HEK293T (cell line): ENCODE results near the gene ZNF609.

Experiments used
- ARNT ChIP-seq: fragments of 450-650 bp; IDR thresholded peaks from 2 replicates; pipeline ENCODE4 v1.6.1; 2017; ENCODE audit warnings: mild to moderate bottlenecking
- BHLHE40 ChIP-seq: fragments of 450-650 bp; IDR thresholded peaks from 2 replicates; pipeline ENCODE4 v1.6.1; 2016; ENCODE audit warnings: mild to moderate bottlenecking, moderate library complexity, borderline replicate concordance
- FOXA1 ChIP-seq: fragments of 450-650 bp; IDR thresholded peaks from 2 replicates; pipeline ENCODE4 v1.6.1; 2016; ENCODE audit warnings: mild to moderate bottlenecking
- NFRKB ChIP-seq: fragments of 450-650 bp; IDR thresholded peaks from 2 replicates; pipeline ENCODE4 v1.6.1; 2016; ENCODE audit warnings: mild to moderate bottlenecking, moderate library complexity
- PKNOX1 ChIP-seq: fragments of 450-650 bp; IDR thresholded peaks from 2 replicates; pipeline ENCODE4 v1.6.1; 2016
- SP1 ChIP-seq: fragments of 450-650 bp; IDR thresholded peaks from 2 replicates; pipeline ENCODE4 v1.6.1; 2017
- SUZ12 ChIP-seq: fragments of 450-650 bp; IDR thresholded peaks from 2 replicates; pipeline ENCODE4 v1.6.1; 2016; ENCODE audit warnings: mild to moderate bottlenecking
- TARDBP ChIP-seq: fragments of 450-650 bp; IDR thresholded peaks from 2 replicates; pipeline ENCODE4 v1.6.1; 2016
- ZNF384 ChIP-seq: fragments of 450-650 bp; IDR thresholded peaks from 2 replicates; pipeline ENCODE4 v1.6.1; 2016

GRCh38 chr15:64455961-64456371 lies 4.4 kb upstream of the ZNF609 start:
- TF ChIP-seq TARDBP (no peak), SUZ12 (no peak), NFRKB (no peak), SP1 (no peak), ZNF384 (no peak), FOXA1 (no peak), BHLHE40 (no peak), ARNT (no peak), PKNOX1 (no peak)
